NCI-H2107 treated with DMSO at 0.1 percent for 48 hours (cell line): ENCODE results near the gene KCNAB2.

Experiments used
- DNase-seq: peaks from one replicate; lab custom pipeline; 2025; ENCODE audit not compliant: unreplicated experiment; lab: John Stamatoyannopoulos, UW

KCNAB2 gene

GRCh38 chr1:6045561-6045960 lies at the start of gene KCNAB2:
Gene KCNAB2, plus strand, starts transcription at chr1:6045888. Its CDS starts 5,649 bp downstream, at chr1:6051537.
- no peak for DNase-seq

- DNase-seq = no peak
These were observed 48.9 kb upstream of the KCNAB2 start for GRCh38 chr1:5996641-5997270.

GRCh38 chr1:5997316-5997715 lies 48.4 kb upstream of the KCNAB2 start:
- DNase-seq = no peak

- no peak for DNase-seq
These were observed 47.4 kb upstream of the KCNAB2 start for GRCh38 chr1:5998051-5998905.

GRCh38 chr1:5998906-5999301 lies 46.8 kb upstream of the KCNAB2 start:
- no peak for DNase-seq

GRCh38 chr1:5999711-6000443 lies 45.8 kb upstream of the KCNAB2 start:
- no peak for DNase-seq

- no peak for DNase-seq
These were observed 45.0 kb upstream of the KCNAB2 start for GRCh38 chr1:6000444-6001288.

GRCh38 chr1:6001992-6002576 lies 43.6 kb upstream of the KCNAB2 start:
- DNase-seq = no peak

- no peak for DNase-seq
These were observed 42.8 kb upstream of the KCNAB2 start for GRCh38 chr1:6002714-6003501.

GRCh38 chr1:6003568-6004411 lies 41.9 kb upstream of the KCNAB2 start:
- DNase-seq = no peak

GRCh38 chr1:6004412-6005123 lies 41.1 kb upstream of the KCNAB2 start:
- no peak for DNase-seq

- no peak for DNase-seq
These were observed 40.3 kb upstream of the KCNAB2 start for GRCh38 chr1:6005276-6005917.

GRCh38 chr1:6006882-6007281 lies 38.8 kb upstream of the KCNAB2 start:
- no peak for DNase-seq

GRCh38 chr1:6007318-6008083 lies 38.2 kb upstream of the KCNAB2 start:
- no peak for DNase-seq

- DNase-seq = no peak
These were observed 37.6 kb upstream of the KCNAB2 start for GRCh38 chr1:6008084-6008415.

GRCh38 chr1:6008696-6009095 lies 37.0 kb upstream of the KCNAB2 start:
- DNase-seq = no peak
